AG09309 (cell line): ENCODE measurements around the gene TMUB1.

ENCODE experiments used
- DNase-seq: peaks from one replicate; pipeline ENCODE4 v3.0.0-alpha.2; 2010; ENCODE audit warnings: low read depth
- H3K4me3 ChIP-seq: 2 replicates; pipeline ENCODE4 v1.5.1; 2011; ENCODE audit warnings: mild to moderate bottlenecking, low read depth, low read length, moderate library complexity; ENCODE audit not compliant: control insufficient read depth
- TF ChIP-seq, protein P1 (sequence below): IDR thresholded peaks from 2 replicates; pipeline ENCODE4 v1.5.1; 2011; ENCODE audit warnings: mild to moderate bottlenecking, low read depth, low read length, inconsistent platforms; ENCODE audit not compliant: insufficient read depth, control insufficient read depth; ENCODE audit errors: missing control alignments

TMUB1 gene

DNA sequence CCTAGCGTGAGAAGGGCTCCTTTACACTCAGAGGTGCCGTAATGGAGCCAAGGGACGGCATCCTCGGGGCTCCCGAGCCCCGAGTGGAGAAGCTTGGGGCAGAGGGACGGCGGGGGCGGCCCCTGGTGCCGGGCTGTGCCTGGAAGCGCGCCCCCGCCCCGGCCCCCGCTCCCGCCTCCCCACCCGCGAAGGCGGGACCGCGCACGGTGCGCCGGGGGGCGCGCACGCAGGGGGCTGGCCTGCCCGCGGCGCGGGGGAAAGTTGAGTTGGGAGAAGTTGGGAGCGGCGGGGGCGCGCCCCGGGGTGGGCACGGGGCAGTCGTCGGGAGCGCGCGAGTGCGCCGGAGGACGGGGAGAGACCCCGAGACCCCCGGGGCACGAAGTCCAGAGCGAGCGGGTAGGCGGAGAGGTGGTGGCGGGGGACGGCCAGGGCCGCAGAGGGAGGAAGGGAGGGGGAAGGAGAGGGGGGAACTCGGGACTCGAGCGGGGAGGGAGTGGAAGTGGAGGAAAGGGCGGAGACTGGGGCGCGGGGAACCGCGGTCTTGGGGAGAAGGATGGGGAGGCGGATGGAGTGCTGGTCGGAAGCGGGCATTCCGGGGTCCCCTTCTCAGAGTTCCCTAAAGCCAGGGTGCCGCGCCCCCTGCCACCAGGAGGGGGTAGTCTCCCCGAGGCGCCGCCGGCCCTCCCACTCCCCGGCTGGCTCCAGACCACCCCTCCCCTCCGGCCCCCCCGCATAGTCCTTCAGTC lies 23.8 kb downstream of the TMUB1 start, which contains the start of gene SLC4A2:
TSS of gene SLC4A2 (plus strand) at position 223 of the 746 bp plus-strand sequence. CDS start 2,399 bp downstream, outside the sequence.
- TF ChIP-seq, protein P1, sequence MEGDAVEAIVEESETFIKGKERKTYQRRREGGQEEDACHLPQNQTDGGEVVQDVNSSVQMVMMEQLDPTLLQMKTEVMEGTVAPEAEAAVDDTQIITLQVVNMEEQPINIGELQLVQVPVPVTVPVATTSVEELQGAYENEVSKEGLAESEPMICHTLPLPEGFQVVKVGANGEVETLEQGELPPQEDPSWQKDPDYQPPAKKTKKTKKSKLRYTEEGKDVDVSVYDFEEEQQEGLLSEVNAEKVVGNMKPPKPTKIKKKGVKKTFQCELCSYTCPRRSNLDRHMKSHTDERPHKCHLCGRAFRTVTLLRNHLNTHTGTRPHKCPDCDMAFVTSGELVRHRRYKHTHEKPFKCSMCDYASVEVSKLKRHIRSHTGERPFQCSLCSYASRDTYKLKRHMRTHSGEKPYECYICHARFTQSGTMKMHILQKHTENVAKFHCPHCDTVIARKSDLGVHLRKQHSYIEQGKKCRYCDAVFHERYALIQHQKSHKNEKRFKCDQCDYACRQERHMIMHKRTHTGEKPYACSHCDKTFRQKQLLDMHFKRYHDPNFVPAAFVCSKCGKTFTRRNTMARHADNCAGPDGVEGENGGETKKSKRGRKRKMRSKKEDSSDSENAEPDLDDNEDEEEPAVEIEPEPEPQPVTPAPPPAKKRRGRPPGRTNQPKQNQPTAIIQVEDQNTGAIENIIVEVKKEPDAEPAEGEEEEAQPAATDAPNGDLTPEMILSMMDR: peak; percentile 50
- no peak for DNase-seq
- peak within 1 kb of the TSS; percentile 83 for H3K4me3 ChIP-seq

DNA sequence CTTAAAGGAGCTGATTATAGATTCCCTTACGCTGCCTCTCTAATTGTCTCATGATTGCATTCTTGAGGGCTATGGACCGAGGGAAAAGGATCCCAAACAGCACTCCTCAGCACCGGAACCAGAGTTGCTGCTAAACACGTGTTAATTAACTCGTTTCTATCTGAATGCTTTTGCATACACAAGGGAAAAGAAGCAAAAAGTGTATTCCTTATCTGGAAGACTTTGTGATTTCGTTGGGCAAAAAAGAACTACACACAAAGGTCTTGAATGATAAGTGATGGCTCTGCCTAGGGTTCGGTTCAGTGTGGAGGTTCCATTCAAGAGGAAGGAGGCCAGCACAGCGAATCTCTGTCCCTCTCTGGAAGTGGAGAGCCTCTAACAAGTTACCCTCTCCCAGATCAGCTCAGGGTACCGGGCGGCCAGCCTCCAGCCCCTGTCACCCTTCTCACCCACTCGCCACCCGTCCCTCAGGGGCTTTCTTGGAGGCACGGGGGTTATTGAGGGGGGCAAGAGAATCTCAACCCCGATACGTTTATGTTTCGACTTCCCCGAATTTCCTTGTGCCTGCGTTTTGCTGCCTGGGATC lies 24.4 kb downstream of the TMUB1 start:
- no peak for DNase-seq
- peak overlapping the region; percentile 44 for H3K4me3 ChIP-seq
- TF ChIP-seq, protein P1: no peak

DNA sequence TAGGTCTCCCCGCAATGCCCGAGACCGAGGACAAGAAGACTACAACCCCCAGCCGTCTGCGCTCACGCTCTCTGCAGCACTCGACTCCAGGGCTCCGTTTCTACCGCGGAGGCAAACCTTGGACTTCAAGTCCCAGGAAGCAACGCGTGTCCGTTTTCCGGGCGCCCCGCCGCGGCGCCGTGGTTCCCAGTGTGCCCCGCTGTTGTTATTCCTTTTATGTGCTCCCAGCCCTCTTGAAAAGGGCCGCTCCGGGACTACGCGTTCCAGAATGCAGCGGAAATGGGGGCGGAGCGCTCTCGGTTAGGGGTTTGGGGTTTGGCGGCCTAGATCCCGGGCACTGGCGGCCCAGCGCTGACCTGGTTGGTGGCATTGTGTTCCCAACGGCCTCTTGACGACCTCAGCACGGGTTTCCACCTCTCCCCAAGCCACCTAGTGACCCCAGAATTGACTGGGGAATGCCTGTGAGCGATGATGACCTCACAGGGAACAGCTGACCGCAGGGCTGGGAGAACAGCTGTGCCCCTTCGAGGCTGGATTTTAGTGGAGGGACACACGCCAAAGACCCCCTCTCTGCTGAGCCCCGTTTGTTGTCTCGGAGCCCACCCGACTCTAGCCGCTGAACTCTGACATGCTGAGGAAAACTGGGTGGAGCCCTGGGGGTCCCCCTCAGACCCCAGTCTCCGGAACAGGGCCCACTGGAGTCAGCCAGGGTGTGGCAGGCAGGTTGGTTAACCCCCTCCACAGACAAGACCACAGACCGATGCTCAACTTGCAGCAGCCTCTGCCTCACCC lies 25.1 kb downstream of the TMUB1 start:
- peak overlapping the region; percentile 57 for H3K4me3 ChIP-seq
- TF ChIP-seq, protein P1: no peak
- DNase-seq: peak; percentile 99

DNA sequence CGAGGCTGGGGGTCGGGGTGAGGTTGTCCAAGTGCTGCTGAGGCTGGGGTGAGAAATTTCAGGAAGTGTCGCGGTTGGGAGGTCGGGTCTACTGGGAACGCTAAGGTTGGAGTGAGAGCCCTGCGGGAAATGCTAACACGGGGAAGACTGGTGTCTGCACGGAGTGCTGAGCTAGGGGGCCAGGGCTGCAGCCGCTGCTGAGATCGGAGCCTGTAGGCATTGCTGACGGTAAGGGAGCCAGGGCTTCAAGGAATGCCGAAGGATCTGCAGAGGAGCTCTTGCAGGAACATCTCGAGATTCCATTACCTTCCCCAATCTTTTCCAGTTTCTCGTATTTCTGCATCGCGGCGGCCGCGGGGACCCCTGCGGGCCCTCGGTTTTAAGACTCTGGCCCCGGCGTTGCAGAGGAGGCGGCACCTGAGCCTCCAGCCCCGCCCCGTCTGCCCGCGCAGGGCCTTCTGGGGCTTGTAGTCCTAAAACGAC lies 25.7 kb downstream of the TMUB1 start, which contains the start of gene CDK5:
TSS of gene CDK5 (minus strand) at position 392 of the 483 bp plus-strand sequence. CDS start at position 343, 49 bp downstream.
- peak within 1 kb of the TSS; percentile 57 for H3K4me3 ChIP-seq
- no peak for DNase-seq
- TF ChIP-seq, protein P1: no peak

DNA sequence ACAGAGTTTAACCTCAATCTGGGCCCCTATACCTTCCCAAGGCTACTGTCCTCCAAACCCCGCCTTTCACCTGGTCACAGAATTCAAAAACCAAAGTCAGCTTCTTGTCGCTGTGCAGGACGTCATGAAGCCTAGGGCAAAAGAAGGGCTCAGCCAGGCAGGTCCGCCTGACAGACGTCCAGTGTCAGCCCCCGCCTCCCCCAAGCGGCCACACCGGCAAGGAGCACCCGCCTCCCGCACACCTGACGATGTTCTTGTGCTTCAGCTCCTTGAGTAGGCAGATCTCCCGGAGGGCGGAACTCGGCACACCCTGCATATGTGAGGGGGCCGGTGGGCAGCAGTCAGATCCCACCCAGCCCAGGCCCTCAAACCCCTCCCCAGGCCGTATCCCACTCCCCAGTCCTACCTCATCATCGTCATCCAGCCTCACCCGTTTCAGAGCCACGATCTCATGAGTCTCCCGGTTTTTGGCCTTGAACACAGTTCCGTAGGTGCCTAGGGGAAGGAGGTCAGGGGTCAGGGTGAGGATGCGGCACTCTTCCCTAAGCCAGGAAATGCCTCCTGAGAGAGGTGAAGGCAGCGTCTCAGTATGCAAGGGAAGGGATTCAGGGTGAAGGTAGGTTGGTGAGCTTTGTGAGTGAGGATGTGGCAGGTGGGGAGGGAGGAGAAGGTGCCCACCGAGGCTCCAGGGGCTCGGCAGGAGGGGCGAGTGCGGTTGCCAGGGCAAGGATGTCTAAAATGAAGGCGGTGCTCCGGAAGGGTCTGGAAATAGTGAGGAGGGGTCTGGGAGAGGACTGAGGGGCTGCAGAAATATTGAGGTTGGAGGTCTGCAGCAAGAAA lies 26.4 kb downstream of the TMUB1 start:
- no peak for DNase-seq
- peak overlapping the region; percentile 57 for H3K4me3 ChIP-seq
- TF ChIP-seq, protein P1: no peak
